GM19372 (cell line): Measurements from ENCODE around the gene BACE2.

ENCODE experiments used
- ATAC-seq: cut with Tn5 transposase; IDR thresholded peaks from one replicate; pipeline ENCODE4 v1.9.1; 2021; ENCODE audit warnings: mild to moderate bottlenecking, low read depth, moderate library complexity; ENCODE audit not compliant: unreplicated experiment

Gene BACE2

DNA sequence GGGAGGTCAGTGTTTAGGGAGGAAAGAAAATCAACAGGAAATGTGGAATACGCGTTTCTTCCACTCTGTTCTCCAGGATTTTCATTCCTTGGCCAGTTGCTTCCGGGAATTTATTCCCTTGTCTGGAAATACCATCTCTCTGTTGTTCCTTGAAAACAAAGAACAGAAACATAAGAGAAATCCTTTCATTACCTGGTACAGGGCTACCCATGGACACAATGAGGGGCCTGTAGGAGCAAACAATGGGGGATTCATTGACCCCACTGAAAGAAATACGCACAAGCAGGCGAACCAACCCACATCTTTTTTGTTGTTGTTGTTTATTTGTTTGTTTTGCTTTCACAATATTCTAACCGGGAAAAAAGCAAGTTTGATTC, 20.0 kb upstream of the BACE2 start:
- no peak for ATAC-seq

DNA sequence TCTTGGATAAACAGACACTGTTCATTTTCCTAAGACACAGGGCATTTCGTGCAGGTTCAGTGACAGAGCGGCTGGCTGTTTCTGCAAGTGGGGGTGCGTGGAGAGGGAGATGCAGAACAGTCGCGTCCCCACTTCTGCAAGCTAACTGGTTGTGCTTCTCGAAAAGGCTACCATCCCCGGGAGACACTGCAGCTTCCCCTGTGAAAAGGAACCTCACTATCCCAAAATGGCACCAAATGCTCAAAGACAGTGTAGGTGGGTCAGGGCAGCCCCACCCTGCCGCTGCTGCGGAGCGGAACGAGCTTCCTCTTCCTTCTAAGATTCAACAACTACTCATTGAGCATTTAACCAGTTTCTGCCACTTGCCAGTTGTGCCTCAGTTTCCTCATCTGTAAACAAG, 19.2 kb upstream of the BACE2 start:
- no peak for ATAC-seq

DNA sequence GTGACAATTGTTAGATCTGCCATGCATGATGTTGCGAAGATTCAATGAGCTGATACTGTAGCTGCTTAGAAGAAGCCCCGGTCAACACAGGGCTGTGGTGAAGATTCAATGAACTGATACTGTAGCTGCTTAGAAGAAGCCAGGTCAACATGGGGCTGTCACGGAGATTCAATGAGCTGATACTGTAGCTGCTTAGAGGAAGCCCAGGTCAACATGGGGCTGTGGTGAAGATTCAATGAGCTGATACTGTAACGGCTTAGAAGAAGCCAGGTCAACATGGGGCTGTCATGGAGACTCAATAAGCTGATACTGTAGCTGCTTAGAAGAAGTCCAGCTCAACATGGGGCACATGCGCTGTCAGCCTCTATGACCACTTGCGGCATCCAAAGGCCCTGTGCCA, 18.8 kb upstream of the BACE2 start:
- ATAC-seq, result no peak

DNA sequence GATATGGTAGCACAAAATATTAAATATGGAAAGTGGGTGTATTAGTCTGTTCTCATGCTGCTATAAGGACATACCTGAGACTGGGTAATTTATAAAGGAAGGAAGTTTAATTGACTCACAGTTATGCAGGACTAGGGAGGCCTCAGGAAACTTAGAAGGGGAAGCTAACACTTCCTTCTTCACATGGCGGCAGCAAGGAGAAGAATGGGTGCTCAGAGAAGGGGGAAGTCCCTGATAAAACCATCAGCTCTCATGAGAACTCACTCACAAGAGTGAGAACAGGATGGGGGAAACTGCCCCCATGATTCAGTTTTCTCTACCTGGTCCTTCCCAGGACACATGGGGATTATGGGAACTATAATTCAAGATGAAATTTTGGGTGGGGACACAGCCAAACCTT, 15.8 kb upstream of the BACE2 start:
- ATAC-seq, result no peak

DNA sequence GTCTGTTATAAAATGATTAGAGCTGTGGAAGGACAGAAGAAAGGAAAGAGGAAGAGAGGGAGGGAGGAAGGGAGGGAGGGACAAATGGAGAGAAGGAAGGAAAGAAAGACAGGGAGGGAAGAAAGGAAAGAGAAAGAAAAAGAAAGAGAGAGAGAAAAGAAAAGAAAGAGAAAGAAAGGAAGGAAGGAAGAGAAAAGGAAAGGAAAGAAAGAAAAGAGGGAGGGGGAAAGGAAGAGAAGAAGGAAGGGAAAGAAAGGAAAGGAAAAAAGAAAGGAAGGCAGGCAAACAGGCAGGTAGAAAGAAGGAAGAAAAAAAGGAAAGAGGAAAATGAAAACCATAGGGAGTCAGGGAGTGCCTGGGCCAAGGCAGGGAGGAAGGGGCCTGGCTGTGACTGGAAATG, 14.5 kb upstream of the BACE2 start:
- ATAC-seq, result no peak

DNA sequence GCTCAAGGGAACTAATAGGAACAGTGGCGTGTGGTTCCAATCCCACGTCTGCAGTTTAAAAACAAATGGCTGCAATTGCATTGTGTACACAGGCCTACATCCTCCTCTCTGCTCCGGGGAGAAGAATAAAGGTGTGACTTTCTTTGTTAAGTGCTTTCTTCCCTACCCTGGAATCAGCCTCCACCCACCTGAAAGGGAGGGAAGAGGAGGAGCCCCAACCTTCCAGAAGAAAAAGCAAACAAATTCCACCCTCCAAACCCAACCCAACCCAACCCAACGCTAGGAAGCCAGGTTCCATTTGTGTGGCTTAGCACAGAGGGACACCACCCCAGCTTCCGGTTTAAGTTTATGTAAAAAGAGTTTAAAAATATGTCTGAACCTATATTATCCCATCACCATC, 11.8 kb upstream of the BACE2 start:
- no peak for ATAC-seq

DNA sequence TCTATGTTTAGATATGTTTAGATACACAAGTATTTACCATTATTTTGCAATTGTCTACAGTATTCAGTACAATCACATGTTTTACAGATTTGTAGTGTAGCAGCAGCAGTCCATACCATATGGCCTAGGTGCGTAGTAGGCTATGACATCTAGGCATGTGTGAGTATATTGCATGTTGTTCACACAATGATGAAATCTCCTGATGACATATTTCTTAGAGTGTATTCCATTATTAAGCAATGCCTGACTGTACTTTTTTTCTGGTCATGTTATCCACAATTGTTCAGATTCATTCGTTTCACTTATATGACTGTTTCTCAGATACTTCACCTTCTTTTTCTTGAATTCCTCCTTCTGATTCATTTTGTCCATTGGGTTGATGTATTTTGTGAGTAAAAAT, 9.9 kb upstream of the BACE2 start:
- ATAC-seq, result no peak

DNA sequence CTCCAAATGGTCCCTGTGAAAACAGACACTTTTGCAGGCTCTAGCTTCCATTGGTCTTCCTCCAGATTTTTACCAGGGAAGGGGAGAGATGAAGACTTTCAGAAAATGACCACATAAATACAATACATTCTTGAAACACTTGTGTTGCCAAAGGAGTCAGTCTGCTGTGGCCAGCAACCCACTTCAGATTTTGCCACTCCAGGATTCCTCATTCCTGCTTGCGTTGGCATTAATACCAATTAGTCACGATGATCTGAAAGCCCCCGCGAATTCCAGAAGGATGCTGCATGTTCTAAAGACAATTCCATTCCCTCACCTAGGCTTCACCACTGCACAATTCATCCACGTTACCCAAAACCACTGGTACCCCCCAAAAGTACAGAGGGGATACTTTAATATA, 7.9 kb upstream of the BACE2 start:
- ATAC-seq, result no peak

DNA sequence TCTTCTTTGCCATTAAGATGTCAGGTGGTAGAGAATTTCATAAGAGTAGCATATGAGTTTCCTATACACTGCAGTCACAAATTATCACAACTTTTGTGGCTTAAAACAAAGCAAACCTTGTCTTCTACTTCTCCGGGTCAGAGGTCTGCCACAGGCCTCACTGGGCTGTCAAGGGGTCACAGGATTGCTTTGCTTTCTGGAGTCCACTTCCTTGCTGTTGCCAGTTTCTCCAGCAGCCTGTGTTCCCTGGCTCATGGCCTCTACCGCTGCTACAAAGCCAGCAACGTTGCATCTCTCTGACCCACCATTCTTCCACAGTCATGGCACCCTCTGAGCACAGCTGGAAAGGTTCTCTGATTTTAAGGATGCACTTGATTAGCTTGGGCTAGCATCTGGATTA, 6.5 kb upstream of the BACE2 start:
- ATAC-seq, result no peak

DNA sequence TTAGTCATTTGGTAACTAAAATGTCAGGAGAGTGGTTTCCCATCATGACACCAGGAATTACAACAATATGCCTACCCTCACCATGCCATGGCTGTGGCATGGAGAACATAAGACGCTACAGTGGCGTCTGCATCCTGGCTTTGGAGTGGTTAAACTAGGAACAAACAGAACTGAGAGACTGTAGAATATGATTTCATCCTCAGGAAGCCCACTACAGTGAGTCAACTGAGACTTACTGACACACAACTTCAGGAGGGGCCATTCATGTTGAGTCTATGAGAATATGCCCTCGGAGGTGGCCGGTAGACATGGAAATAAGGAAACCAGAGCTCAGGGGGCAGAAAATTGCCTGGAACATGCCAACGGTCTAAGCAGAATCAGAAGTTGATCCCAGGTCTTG, 5.9 kb upstream of the BACE2 start:
- ATAC-seq, result no peak

DNA sequence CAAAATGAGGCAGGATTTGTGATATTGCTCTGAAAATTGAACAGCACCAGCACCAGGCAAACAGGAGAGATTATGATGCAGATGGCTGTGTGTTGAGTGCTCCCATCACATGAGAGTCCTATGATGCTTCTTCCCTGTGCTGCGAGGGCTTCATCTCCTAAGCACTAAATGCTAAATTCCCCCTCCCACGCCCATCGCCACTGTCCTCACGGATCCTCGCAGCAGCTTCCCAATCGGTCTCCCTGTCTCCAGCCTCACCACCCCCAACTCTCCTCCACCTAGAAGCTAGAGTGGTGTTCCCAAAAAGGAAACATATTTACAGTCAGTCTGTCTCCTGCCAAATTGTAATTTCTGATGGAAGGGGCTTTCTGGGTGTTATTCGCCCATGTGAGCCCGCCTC, 4.9 kb upstream of the BACE2 start:
- ATAC-seq, result no peak

DNA sequence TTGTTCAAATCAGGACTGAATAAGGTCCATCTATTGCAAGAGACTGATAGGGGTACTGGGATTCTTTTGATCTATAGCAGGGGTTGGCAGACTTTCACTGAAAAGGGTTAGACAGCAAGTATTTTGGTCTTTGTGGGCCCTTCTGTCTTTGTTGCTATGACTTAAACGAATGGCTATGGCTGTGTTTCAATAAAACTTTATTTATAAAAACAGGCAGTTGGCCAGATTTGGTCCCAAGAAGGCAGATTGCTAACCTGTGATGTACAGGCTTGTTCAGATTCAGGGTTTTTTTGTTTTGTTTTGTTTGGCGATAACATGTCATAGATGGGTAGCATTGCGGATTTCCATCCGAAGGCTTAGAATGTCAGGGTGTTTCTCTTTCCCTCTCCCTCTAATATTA, 3.9 kb upstream of the BACE2 start:
- no peak for ATAC-seq

DNA sequence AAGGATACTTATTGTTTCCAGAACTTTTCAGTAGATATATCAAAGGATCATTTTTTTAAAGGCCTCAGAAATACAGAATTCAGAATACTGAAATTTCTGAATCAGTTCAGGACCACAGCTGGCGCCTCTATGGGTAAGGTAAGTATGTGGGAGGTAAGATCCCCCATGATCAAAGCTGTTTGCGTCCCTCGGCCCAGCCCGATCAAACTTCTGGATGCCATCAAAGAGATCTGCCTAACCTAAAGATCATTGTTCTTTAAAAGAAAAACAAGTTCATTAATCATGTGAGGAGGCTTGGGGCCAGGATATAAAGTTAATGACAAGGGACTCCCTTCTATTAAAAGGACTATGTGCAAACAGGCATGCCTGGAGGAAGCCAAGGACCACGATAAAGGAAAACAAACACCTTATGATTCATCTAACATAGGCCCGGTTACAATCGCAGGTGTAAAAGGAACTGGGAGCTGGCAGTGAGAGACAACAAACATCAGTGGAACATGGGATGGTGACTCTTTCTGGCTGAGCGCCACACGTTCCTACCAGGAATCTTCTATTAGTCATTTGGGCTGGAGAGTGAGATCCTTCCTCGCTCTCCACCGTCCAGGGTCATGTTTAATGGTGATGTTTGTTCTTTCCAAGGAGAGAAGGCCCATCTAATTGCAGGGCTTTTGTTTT, 2.8 kb upstream of the BACE2 start:
- no peak for ATAC-seq

DNA sequence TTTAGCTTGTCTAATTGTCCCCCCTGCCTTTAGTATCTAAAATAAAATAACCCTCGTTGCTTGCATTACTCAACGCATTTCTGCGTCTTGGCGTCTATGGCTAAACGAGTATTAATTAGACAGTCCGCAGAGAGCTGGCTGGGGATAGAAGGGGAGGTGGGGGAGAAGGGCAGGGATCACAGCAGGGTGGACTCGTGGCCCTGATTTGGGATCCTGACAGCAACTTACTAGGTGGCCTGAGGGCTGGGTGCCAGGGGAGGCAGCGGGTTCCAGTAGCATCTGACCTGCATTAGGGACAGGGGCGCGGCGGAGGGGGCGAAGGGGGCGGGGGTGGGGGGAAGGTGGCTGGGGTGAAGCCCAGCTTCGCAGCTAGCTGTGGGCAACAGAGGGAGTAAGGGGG, 1.1 kb upstream of the BACE2 start:
- no peak for ATAC-seq

DNA sequence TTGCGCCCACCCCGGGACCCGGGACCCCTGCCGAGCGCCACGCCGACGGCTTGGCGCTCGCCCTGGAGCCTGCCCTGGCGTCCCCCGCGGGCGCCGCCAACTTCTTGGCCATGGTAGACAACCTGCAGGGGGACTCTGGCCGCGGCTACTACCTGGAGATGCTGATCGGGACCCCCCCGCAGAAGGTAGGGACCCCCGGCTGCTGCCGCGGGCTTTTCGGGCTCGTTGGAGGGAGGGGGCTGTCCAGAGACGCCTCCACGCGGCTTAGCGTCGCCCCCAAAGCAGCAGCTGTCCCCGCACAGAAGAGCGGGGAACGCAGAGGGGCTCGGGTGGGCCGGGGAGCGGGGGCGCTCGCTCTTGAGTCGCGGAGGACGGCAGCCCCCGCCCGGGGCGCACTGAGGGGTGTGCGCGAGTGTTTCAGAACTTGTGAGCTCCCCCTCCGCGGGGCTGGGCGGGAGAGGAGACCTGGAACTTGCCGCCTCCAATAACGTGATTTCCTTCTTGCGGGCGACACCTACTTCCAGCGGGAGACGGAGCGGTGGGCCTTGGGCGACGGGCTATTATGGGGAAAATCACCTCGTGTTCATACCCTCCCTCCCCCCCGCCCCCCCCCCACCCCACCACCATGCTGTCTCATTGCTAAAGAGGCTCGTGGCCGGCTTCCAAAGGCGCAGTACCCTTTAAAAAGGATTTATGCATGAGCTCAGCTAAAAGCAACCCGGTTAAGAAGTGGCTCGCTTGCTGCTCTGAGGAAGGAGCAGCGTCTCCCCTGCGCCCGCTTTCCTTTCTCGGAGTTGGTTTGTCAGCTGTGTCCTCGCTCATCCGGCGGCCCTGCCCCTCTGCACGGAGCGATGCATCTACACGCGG, 664 bp downstream of the BACE2 start:
- no peak for ATAC-seq

DNA sequence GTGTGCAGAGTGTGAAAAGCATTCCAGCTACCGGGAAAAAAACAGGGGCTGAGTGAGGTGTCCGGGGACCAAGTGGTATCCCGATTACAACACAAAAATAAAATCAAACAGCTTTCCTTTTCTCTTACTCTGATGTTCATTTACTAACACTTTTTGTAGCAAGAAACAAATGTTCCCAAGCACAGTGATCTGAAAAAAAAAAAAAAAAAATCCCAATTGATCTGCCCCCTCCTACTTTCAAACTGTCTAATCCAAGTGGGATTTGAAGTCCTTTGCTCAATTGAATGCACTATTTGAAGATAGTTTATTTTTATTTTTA, 1.3 kb downstream of the BACE2 start:
- no peak for ATAC-seq

DNA sequence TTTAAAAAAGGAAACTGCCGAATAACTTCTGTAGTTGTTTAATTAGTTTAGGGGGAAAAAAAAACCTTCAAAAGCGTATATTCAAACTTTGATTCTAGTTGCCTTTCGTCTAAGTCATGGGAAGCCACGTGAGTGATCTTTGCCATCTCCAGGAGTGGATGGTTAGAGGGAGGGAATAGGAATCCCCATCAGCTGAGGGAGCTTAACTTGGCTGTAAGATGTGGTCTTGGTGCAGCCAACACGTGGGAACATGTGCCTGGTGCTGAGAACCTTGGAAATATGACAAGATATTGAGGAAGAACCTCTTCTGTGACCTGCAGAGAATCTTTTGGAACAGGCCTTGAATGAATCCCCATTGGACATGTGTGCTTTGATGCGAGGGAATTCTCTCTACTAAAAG, 1.7 kb downstream of the BACE2 start:
- ATAC-seq, result no peak

DNA sequence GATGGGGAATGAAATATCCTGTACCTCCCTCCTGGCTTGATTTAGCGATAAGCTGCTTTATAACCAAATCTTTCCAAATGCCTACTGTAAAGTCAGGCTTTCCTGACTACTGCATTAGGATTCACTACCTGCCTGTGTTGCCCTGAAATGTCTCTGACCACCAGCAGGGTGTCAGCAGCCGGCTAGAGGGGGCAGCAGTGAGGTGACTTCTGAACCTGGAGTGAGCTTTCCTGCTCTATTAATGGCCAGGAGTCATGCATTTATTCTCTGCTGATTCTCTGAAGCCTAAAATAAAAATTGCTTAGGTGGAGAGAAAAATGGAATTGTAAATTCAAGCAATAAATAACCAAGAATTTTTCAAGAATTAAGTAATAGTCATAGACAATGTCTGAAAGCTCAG, 2.5 kb downstream of the BACE2 start:
- ATAC-seq, result no peak

DNA sequence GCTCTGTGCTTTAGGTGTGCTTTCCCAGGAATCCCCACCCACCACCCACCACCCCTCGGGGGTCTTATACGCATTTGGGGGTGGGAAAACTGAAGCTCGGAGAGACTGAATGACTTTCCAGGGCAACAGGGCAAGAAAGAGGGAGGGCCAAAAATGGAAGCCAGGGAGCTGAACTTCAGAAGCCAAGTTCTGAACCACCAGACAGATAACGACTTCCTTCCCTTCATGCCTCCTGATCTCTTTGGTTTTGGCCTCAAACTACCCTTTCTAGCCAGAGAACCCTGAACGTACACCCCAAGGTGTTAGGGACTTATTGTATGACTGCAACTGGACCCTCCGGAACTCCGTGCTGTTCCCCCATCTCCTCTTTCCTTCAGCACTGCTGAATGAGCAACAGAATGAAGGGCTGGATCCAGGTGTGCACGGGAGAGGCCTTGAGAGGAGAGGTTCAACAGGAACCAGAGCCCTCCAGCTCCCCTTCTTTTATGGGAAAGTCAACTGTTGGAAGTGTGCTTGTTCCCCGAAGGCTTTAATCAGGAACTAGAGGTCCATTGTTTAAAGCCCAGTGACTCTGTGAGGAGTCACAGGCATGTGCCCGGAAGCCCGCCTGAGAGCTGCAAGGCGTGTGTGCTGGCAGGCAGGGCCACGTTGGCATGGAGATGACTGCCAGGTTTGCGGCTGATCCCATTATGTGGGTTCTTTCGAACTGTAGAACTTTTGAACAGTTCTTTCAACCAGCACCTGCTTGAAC, 3.1 kb downstream of the BACE2 start:
- no peak for ATAC-seq

DNA sequence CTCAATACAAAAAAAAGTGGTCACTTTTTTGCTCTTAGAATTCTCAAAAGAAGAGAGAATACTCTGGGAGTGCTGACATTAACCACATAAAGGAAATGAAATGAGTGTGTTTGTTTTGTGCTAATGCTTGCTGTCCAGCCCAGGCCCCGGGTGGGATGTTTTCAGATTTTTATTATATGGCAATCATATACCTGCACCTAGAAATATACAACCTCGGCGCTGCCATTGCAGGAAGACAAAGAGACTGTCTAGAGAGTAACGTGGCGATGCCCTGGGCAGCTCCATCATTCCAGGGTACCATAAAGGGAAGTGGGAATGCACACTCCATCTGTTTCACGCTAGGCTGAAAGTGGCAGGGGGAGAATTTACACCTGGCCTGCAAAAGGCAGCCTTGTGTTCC, 7.1 kb downstream of the BACE2 start:
- ATAC-seq, result no peak

DNA sequence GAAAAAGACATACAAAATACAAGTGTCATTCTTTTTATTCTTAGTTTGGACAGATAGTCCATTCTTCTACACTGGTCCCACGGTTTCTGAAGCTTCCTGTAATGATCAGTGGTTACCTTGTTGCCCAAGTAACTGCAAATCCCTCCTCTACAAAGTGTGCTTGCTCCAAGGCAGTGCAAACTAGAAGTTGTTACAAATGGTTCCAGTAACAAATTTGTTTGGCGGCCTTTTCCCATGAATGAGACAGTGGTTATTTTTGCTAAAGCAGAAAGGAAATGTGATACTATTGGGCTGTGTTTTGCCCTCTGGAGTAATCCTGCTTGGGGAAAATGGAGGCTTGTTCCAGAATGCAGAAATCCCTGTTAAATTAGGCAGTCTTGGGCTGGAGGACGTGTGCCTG, 8.9 kb downstream of the BACE2 start:
- no peak for ATAC-seq

DNA sequence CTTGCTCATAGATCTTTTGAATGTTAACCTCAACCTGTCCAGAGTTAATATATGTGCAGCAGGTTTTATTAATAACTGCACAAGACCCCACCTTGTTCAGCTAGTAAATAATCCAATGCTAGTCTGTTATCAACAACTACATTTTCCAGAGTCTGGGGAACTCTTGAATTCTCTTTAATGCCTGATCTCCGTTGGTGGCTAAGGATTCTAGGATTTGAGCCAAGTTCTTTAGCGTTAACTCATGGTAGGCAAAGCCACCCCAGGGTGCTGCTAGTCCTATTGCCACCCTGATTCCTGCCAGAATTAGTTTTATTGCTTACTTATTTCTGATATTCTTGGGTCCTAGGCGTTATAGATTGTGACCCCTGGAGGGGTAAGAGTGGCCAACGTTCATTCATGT, 12.8 kb downstream of the BACE2 start:
- ATAC-seq, result no peak
